ENCODE results near the gene NAT16. TPM values are rescaled to one million over a fixed set of nuclear protein-coding genes. Genes with fewer than 3 reads are reported as not detected.

The NAT16 gene
- total and polyA plus RNA-seq, 9 of the 15 experiments (the other 6 are each of a cell fraction or from before 2014, with no cell fraction given): 0.04 TPM; not detected in 8

- TF ChIP-seq GATAD2B (IDR thresholded peaks at IDR 0.05; ENCODE audit: borderline replicate concordance): no peak
Observed at GRCh38 chr7:101171442-101171837, 8.7 kb downstream of the NAT16 start (continued).

GRCh38 chr7:101170617-101171441 lies 9.3 kb downstream of the NAT16 start:
- BruUV-seq (replicated peaks): no TSS peak
- Histone ChIP-seq H3K4me3 (no peak overlapping the region), H3K36me3 (ENCODE audit: control insufficient read depth, insufficient read depth, low read length) (no peaks in the 10 kb centered on the region), H3K27me3 (ENCODE audit: control insufficient read depth in 2 of 2, insufficient read depth in 2 of 2, low read length in 2 of 2) (peaks cover 26 to 37% of the 10 kb centered on the region in 2 experiments; a peak in 4 of 5 replicates), H3K4me2 (ENCODE audit: insufficient read depth, low read length) (no peak overlapping the region), H3K27ac (ENCODE audit: extremely low read depth, low read depth, low read length) (no peak overlapping the region), H3K79me2 (ENCODE audit: control insufficient read depth, insufficient read depth, low read length) (no peaks in the 10 kb centered on the region), H3K9ac (ENCODE audit: insufficient read depth in 1 of 2, low read depth in 2 of 2, low read length in 2 of 2) (no peak overlapping the region), H3K9me3 (replicated peaks; ENCODE audit: control insufficient read depth, insufficient read depth, low read depth, low read length) (no peaks in the 10 kb centered on the region), H2AFZ (ENCODE audit: low read depth, low read length) (no peak overlapping the region), H4K20me1 (replicated peaks; ENCODE audit: control insufficient read depth, insufficient read depth, low read length) (peaks cover 14% of the 10 kb centered on the region), H3K9me1 (ENCODE audit: control insufficient read depth, insufficient read depth, low read length) (peaks cover 6% of the 10 kb centered on the region), H3K4me1 (replicated peaks in 1 of 2; ENCODE audit: control insufficient read depth in 2 of 2, insufficient read depth in 2 of 2, low read length in 2 of 2) (peaks cover 26 to 59% of the 10 kb centered on the region in 2 experiments)
- in situ Hi-C loops (cut with MboI): no loop called here
- intact Hi-C loops (cut with micrococcal nuclease): no loop called here
- DNase-seq (ENCODE audit: extremely low read depth in 1 of 4, low spot score in 3 of 4) (no peak), FAIRE-seq (no peak), ATAC-seq (no peak)
- CTCF ChIA-PET (ENCODE audit: low intra/inter-chr PET ratio): interaction anchor here (0.6 to 2.4 kb wide), 5 partner anchors 22 to 119 kb away, joined by 3 to 20 read pairs (median 3); no protein-coding TSS in a partner anchor
- TF ChIP-seq SP1 (CRISPR knock-in tag; IDR thresholded peaks at IDR 0.05) (no peak), EGR1 (conservative IDR thresholded peaks at IDR 0.05) (0 out of 2 replicates have a peak, but pooled peaks have one; percentile 5)
- POLR2A ChIA-PET: interaction anchor here (0.5 to 0.7 kb wide), 4 partner anchors 76 to 575 kb away, joined by 3 read pairs; no protein-coding TSS in a partner anchor
- WGBS (ENCODE audit: insufficient coverage, low coverage, missing lambda C conversion rate): 5% methylated on average over 17 of the region's 17 CpGs
